Sigmoid colon (tissue), 7 donors: Measurements from ENCODE around the gene PANK2. TPM values are rescaled to one million over a fixed set of nuclear protein-coding genes. Genes with fewer than 3 reads are reported as not detected.
A peak's percentile ranks its signal among the peaks of the same experiment; 100 is the strongest.

Experiments used
- DNase-seq: peaks from one replicate; pipeline ENCODE4 v3.0.0-alpha.2; 2019
- H3K27ac ChIP-seq, 4 donors: fragments of 200-600 bp; sonication (generic); one replicate each; pipeline ENCODE4 v1.5.1; 2016 to 2019; ENCODE audit warnings: mild to moderate bottlenecking in 1 of 4
- H3K27me3 ChIP-seq, 3 donors: fragments of 200-600 bp; sonication (generic); one replicate each; pipeline ENCODE4 v1.5.1; 2019; ENCODE audit warnings: mild to moderate bottlenecking in 1 of 3
- H3K36me3 ChIP-seq, 4 donors: fragments of 200-600 bp; sonication (generic); one replicate each; pipeline ENCODE4 v1.5.1; 2016 to 2019
- H3K4me1 ChIP-seq, 4 donors: fragments of 200-600 bp; sonication (generic); one replicate each; pipeline ENCODE4 v1.5.1; 2017 to 2019
- H3K4me3 ChIP-seq, 4 donors: fragments of 200-600 bp; sonication (generic); one replicate each; pipeline ENCODE4 v1.5.1; 2017 to 2019; ENCODE audit warnings: mild to moderate bottlenecking in 2 of 4, moderate library complexity in 1 of 4
- H3K9me3 ChIP-seq, 4 donors: fragments of 200-600 bp in 3 of 4; sonication (generic) in 3 of 4; one replicate each; pipeline versions ENCODE4 v1.5.1 to v1.6.1; 2013 to 2019
- CTCF ChIP-seq, 4 experiments: fragments of 450-650 bp in 3 of 4; fragments of 200-600 bp in 1 of 4; IDR thresholded peaks; one replicate each; pipeline ENCODE4 v1.5.1; 2016 to 2019; ENCODE audit warnings: antibody characterized with exemption in 4 of 4, mild to moderate bottlenecking in 3 of 4, moderate library complexity in 2 of 4
- EP300 ChIP-seq, 4 donors: sonication (generic); formaldehyde crosslinking; IDR thresholded peaks; one replicate each; pipeline ENCODE4 v1.6.1; 2017; ENCODE audit warnings: antibody characterized with exemption in 4 of 4
- POLR2A ChIP-seq, 2 donors: fragments of 450-650 bp; IDR thresholded peaks; one replicate each; pipeline ENCODE4 v1.6.1; 2016; ENCODE audit warnings: antibody characterized with exemption in 2 of 2, mild to moderate bottlenecking in 2 of 2, moderate library complexity in 2 of 2
- POLR2AphosphoS5 ChIP-seq, 4 donors: sonication (generic); formaldehyde crosslinking; IDR thresholded peaks; one replicate each; pipeline ENCODE4 v1.6.1; 2017; ENCODE audit warnings: antibody characterized with exemption in 4 of 4
- WGBS, 2 donors: extraction: QIAGEN DNeasy Blood & Tissue Kit; methylation state at CpG; one replicate each; pipeline ENCODE4 v1.1.7; 2013; 5-methylcytosine and 5-hydroxymethylcytosine counted together
- intact Hi-C: fragments of 100-400 bp; cut with DNase I; formaldehyde crosslinking; loops from one replicate; pipeline ENCODE4 v1.15.1; 2023
- polyA plus RNA-seq, 3 donors: library from polyadenylated mRNA; stranded (reverse); fragments of 200-250 nt; gene quantifications; one replicate each; pipeline ENCODE4 v1.2.3, GENCODE V29; 2013
- total RNA-seq, 4 donors: library from RNA; depleted of rRNA; stranded (reverse); fragments of >200 nt; gene quantifications; one replicate each; pipeline ENCODE4 v1.1.0, GENCODE V29; 2016
- donor health status: healthy with polysubstance abuse.
- donor health status: Bipolar disorder and iron deficiency.
- donor health status: healthy.

The PANK2 gene
- total and polyA plus RNA-seq, 7 donors: 16.2 to 43.2 (median 35.1) TPM

GRCh38 chr20:3867802-3868201 lies 21.4 kb upstream of the PANK2 start:
- no peak overlapping the region for H3K27ac ChIP-seq
- no peaks in the 10 kb centered on the region for H3K9me3 ChIP-seq
- peaks cover 28 to 71% (median 39%) of the 10 kb centered on the region in 4 donors for H3K36me3 ChIP-seq
- no peaks in the 10 kb centered on the region for H3K27me3 ChIP-seq
- TF ChIP-seq POLR2AphosphoS5 (IDR thresholded peaks at IDR 0.05) (no peak), CTCF (IDR thresholded peaks at IDR 0.05) (no peak), EP300 (IDR thresholded peaks at IDR 0.05) (no peak), POLR2A (IDR thresholded peaks at IDR 0.05) (no peak)
- 61 to 62% methylated on average over 2 of the region's 2 CpGs for WGBS, 2 donors
- no peak overlapping the region for H3K4me3 ChIP-seq
- intact Hi-C loops: loop anchor here (5.0 kb wide), 1 partner anchor 54 kb away; no protein-coding TSS in a partner anchor
- DNase-seq: no peak
- H3K4me1 ChIP-seq: peaks cover 0 to 7% (median 0%) of the 10 kb centered on the region in 4 donors

- 62 to 86% methylated on average over 10 of the region's 10 CpGs for WGBS, 2 donors
- intact Hi-C loops: loop anchor here (5.0 kb wide), 1 partner anchor 52 kb away; no protein-coding TSS in a partner anchor
- peaks cover 0 to 14% (median 0%) of the 10 kb centered on the region in 4 donors for H3K4me1 ChIP-seq
- no peaks in the 10 kb centered on the region for H3K9me3 ChIP-seq
- DNase-seq: no peak
- TF ChIP-seq POLR2A (IDR thresholded peaks at IDR 0.05) (no peak), CTCF (IDR thresholded peaks at IDR 0.05) (no peak), POLR2AphosphoS5 (IDR thresholded peaks at IDR 0.05) (no peak), EP300 (IDR thresholded peaks at IDR 0.05) (no peak)
- H3K36me3 ChIP-seq: peaks cover 7 to 65% (median 24%) of the 10 kb centered on the region in 4 donors
- H3K27ac ChIP-seq: no peak overlapping the region
- H3K27me3 ChIP-seq: no peaks in the 10 kb centered on the region
- H3K4me3 ChIP-seq: no peak overlapping the region
These were observed 19.1 kb upstream of the PANK2 start for GRCh38 chr20:3869839-3870634.

GRCh38 chr20:3871550-3872265 lies 17.5 kb upstream of the PANK2 start:
- H3K36me3 ChIP-seq: peaks cover 0 to 48% (median 8%) of the 10 kb centered on the region in 4 donors
- H3K27ac ChIP-seq: no peak overlapping the region
- WGBS, 2 donors: 92 to 94% methylated on average over 4 of the region's 4 CpGs
- peaks cover 0 to 14% (median 0%) of the 10 kb centered on the region in 4 donors for H3K4me1 ChIP-seq
- H3K9me3 ChIP-seq: no peaks in the 10 kb centered on the region
- H3K4me3 ChIP-seq: no peak overlapping the region
- no peak for DNase-seq
- intact Hi-C loops: no loop called here
- no peaks in the 10 kb centered on the region for H3K27me3 ChIP-seq
- TF ChIP-seq EP300 (IDR thresholded peaks at IDR 0.05) (no peak), POLR2A (IDR thresholded peaks at IDR 0.05) (no peak), POLR2AphosphoS5 (IDR thresholded peaks at IDR 0.05) (peak in 1 of 4 donors; percentile 7), CTCF (IDR thresholded peaks at IDR 0.05) (no peak)

GRCh38 chr20:3873507-3873906 lies 15.7 kb upstream of the PANK2 start:
- Histone ChIP-seq H3K4me1 (peaks cover 0 to 14% (median 0%) of the 10 kb centered on the region in 4 donors), H3K36me3 (peaks cover 0 to 38% (median 8%) of the 10 kb centered on the region in 4 donors), H3K27ac (no peak overlapping the region), H3K9me3 (no peaks in the 10 kb centered on the region), H3K27me3 (no peaks in the 10 kb centered on the region), H3K4me3 (no peak overlapping the region)
- intact Hi-C loops: no loop called here
- no peak for DNase-seq
- WGBS, 2 donors: 97% methylated on average over 5 of the region's 5 CpGs
- TF ChIP-seq POLR2A (IDR thresholded peaks at IDR 0.05) (no peak), POLR2AphosphoS5 (IDR thresholded peaks at IDR 0.05) (no peak), EP300 (IDR thresholded peaks at IDR 0.05) (no peak), CTCF (IDR thresholded peaks at IDR 0.05) (no peak)
